ENCODE measurements around the gene ZNF222.

The ZNF222 gene

DNA sequence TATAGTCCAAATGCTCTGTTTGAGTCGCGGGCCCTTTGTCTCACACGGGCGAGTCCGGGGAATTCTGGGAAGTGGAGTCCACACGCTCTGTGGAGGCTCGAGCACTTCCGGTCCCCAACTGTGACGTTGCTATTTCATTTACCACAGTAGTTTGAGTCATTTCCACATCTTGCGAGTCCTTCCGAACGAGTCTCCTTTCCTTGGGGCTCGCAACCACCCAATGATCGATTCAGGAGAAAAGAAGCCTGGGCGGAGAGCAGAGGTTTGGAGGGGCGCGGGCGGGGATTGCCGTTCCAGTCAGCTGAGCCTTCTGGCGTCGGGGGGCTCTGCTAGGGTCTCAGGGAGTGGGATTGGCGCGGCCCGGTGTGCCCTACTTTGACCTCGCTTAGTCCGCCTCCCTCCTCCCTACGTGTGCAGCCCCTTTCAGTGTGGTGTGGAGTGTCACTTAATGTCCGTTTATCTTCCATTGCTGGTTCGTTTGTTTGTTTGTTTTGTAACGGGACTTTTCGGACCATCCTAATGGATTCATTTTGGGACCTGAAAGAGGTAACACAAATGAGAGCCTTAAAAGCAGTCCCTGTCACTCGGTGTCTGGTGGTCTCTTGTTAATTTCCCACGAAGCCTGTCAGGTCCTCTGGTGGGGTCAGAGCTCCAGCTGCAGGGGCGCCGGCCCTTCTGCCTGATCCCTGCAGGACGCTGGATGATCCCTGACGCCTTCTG lies at the start of gene ZNF222:
TSS of gene ZNF222 (plus strand) at position 163 of the 720 bp plus-strand sequence. CDS start at position 221, 58 bp downstream.
- ChIA-PET CTCF (no interaction called here), POLR2A (interaction anchor here (0.6 to 1.2 kb wide), 4 partner anchors 24 to 198 kb away, joined by 3 to 4 read pairs (median 3); partner anchors contain the start of genes ZNF221 and ZNF283)
- 0 out of 2 replicates have a peak, but pooled peaks have one; percentile 11 for TF ChIP-seq ELF4 (IDR thresholded peaks at IDR 0.05)
- TF ChIP-seq TARDBP (IDR thresholded peaks at IDR 0.05), result no peak
- TF ChIP-seq FOXK2 (IDR thresholded peaks at IDR 0.05), result no peak
- no peak for TF ChIP-seq LEF1 (IDR thresholded peaks at IDR 0.05; ENCODE audit: borderline replicate concordance)
- TF ChIP-seq L3MBTL2 (conservative IDR thresholded peaks at IDR 0.05), result peak; percentile 5
- peak; percentile 70 for DNase-seq (ENCODE audit: extremely low spot score)

- CTCF ChIA-PET, result no interaction called here
- TF ChIP-seq HDGF (IDR thresholded peaks at IDR 0.05; ENCODE audit: borderline replicate concordance), result no peak
- TF ChIP-seq SP1 (IDR thresholded peaks at IDR 0.05), result no peak
- no peak for TF ChIP-seq ELF4 (IDR thresholded peaks at IDR 0.05)
- no peak for TF ChIP-seq ZNF384 (IDR thresholded peaks at IDR 0.05)
- TF ChIP-seq FOXK2 (IDR thresholded peaks at IDR 0.05), result no peak
- TF ChIP-seq ARNT (IDR thresholded peaks at IDR 0.05), result no peak
- TF ChIP-seq FOXM1 (IDR thresholded peaks at IDR 0.05; ENCODE audit: borderline replicate concordance), result no peak
- TF ChIP-seq FOXA1 (IDR thresholded peaks at IDR 0.05), result no peak
- TF ChIP-seq TARDBP (IDR thresholded peaks at IDR 0.05), result no peak
- no peak for DNase-seq (ENCODE audit: extremely low spot score)
- POLR2A ChIA-PET, result no interaction called here
Observed at GRCh38 chr19:43976732-43977131, 48.4 kb upstream of the ZNF222 start.

GRCh38 chr19:43983544-43983911 lies 41.7 kb upstream of the ZNF222 start:
- ChIA-PET POLR2A (interaction anchor here (0.9 kb wide), 1 partner anchor 49 kb away, joined by 3 read pairs; the partner anchor contains the start of gene ZNF45), CTCF (no interaction called here)
- TF ChIP-seq SUZ12 (IDR thresholded peaks at IDR 0.05) (no peak), TARDBP (IDR thresholded peaks at IDR 0.05) (no peak)
- no peak for DNase-seq (ENCODE audit: extremely low spot score)

DNA sequence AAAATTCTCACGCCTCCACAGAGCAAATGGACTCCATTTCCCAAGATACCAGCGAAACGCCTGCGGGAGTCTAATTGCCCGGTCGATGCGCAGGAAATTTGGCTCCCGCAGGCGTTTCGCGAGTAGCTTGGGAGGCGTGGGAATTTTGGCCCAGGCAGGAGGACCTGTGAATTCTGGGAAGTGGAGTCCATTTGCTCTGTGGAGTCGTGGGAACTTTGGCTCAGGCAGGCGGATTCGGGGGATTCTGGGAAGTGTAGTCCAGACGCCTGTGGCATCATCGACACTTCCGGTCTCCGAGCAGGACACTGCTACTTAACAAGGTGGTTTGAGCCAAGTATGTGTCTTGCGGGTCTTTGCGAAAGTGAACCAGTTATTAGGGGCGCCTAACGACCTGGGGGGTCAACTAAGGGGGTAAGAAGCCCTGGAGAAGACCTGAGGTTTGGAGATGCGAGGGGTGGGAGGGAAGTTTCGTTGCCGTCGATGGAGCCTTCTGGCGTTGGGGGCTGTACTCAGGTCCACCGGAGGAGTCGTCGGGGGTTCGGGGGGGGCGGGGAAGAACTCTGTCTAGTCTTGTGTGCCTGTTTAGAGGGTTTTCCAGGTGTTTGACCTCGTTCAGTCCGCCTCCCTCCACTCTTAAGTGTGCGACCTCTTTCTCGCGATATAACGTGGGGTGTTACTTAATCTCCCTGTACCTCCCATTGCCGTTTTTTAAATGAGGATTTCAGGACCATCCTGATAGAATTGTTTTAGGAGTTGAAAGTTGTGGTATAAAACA lies 41.1 kb upstream of the ZNF222 start, which contains the start of gene ZNF155:
TSS of gene ZNF155 (plus strand) at position 277 of the 775 bp plus-strand sequence. CDS start 4,356 bp downstream, outside the sequence.
- ChIA-PET CTCF (no interaction called here), POLR2A (interaction anchor here (0.9 to 1.0 kb wide), 2 partner anchors 18 to 49 kb away, joined by 3 read pairs; partner anchors contain the start of gene ZNF45)
- TF ChIP-seq SUZ12 (IDR thresholded peaks at IDR 0.05) (peak; percentile 47; the same call in 1 of the 2 replicates), ZNF384 (IDR thresholded peaks at IDR 0.05) (no peak), ELF4 (IDR thresholded peaks at IDR 0.05) (peak; percentile 72), NFRKB (IDR thresholded peaks at IDR 0.05) (no peak), CTBP1 (IDR thresholded peaks at IDR 0.05; ENCODE audit: borderline replicate concordance) (no peak), L3MBTL2 (conservative IDR thresholded peaks at IDR 0.05) (peak; percentile 65)
- DNase-seq (ENCODE audit: extremely low spot score), result peak; percentile 92

DNA sequence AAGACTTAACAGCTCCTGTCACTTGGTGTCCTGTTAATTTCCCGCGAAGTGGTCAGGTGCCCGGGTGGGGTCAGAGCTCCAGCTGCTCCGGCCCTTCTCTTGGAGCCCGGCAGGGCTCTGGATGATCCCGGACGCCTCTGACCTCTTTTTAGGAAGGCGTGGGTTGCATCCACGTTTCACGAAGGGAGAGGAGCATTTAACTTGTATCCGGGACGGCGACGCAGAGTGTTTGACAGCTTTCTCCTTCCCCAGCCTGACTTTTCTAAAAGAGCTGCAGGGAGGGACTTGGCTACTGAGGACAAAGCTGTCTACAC lies 40.5 kb upstream of the ZNF222 start:
- POLR2A ChIA-PET, result interaction anchor here (0.9 to 1.0 kb wide), 2 partner anchors 17 to 50 kb away, joined by 3 read pairs; partner anchors contain the start of gene ZNF45
- CTCF ChIA-PET, result no interaction called here
- no peak for TF ChIP-seq NFRKB (IDR thresholded peaks at IDR 0.05)
- no peak for TF ChIP-seq ARNT (IDR thresholded peaks at IDR 0.05)
- TF ChIP-seq FOXK2 (IDR thresholded peaks at IDR 0.05), result no peak
- TF ChIP-seq, protein P1, sequence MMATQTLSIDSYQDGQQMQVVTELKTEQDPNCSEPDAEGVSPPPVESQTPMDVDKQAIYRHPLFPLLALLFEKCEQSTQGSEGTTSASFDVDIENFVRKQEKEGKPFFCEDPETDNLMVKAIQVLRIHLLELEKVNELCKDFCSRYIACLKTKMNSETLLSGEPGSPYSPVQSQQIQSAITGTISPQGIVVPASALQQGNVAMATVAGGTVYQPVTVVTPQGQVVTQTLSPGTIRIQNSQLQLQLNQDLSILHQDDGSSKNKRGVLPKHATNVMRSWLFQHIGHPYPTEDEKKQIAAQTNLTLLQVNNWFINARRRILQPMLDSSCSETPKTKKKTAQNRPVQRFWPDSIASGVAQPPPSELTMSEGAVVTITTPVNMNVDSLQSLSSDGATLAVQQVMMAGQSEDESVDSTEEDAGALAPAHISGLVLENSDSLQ (IDR thresholded peaks at IDR 0.05), result no peak
- TF ChIP-seq HDGF (IDR thresholded peaks at IDR 0.05; ENCODE audit: borderline replicate concordance), result no peak
- no peak for TF ChIP-seq SUZ12 (IDR thresholded peaks at IDR 0.05)
- TF ChIP-seq CTBP1 (IDR thresholded peaks at IDR 0.05; ENCODE audit: borderline replicate concordance), result no peak
- no peak for TF ChIP-seq FOXA1 (IDR thresholded peaks at IDR 0.05)
- no peak for TF ChIP-seq FOXM1 (IDR thresholded peaks at IDR 0.05; ENCODE audit: borderline replicate concordance)
- TF ChIP-seq ELF4 (IDR thresholded peaks at IDR 0.05), result no peak
- no peak for TF ChIP-seq ZNF384 (IDR thresholded peaks at IDR 0.05)
- no peak for TF ChIP-seq BHLHE40 (IDR thresholded peaks at IDR 0.05; ENCODE audit: borderline replicate concordance)
- TF ChIP-seq LEF1 (IDR thresholded peaks at IDR 0.05; ENCODE audit: borderline replicate concordance), result no peak
- no peak for TF ChIP-seq SP1 (IDR thresholded peaks at IDR 0.05)
- no peak for TF ChIP-seq TARDBP (IDR thresholded peaks at IDR 0.05)
- TF ChIP-seq L3MBTL2 (conservative IDR thresholded peaks at IDR 0.05), result no peak
- DNase-seq (ENCODE audit: extremely low spot score), result no peak

GRCh38 chr19:43997631-43998290 lies 27.4 kb upstream of the ZNF222 start:
- DNase-seq (ENCODE audit: extremely low spot score), result no peak
- POLR2A ChIA-PET, result no interaction called here
- CTCF ChIA-PET, result no interaction called here
- TF ChIP-seq FOXA1 (IDR thresholded peaks at IDR 0.05) (no peak), HDGF (IDR thresholded peaks at IDR 0.05; ENCODE audit: borderline replicate concordance) (no peak), NFRKB (IDR thresholded peaks at IDR 0.05) (no peak), ARNT (IDR thresholded peaks at IDR 0.05) (no peak), ELF4 (IDR thresholded peaks at IDR 0.05) (no peak), FOXM1 (IDR thresholded peaks at IDR 0.05; ENCODE audit: borderline replicate concordance) (no peak)
- TF ChIP-seq, protein P1 (IDR thresholded peaks at IDR 0.05), result no peak

Data from HEK293T (cell line).